Transverse colon (tissue), 4 donors: ENCODE measurements around the gene SGCE. TPM values are rescaled to one million over a fixed set of nuclear protein-coding genes. Genes with fewer than 3 reads are reported as not detected.

ENCODE experiments used
- DNase-seq: peaks from one replicate; pipeline ENCODE4 v3.0.0-alpha.2; 2019
- H3K27ac ChIP-seq, 4 donors: fragments of 200-600 bp; sonication (generic); 2 replicates each; pipeline ENCODE4 v1.5.1; 2016 to 2018; ENCODE audit warnings: inconsistent platforms in 4 of 4
- H3K27me3 ChIP-seq: fragments of 200-600 bp; sonication (generic); 2 replicates; pipeline ENCODE4 v1.5.1; 2017; ENCODE audit warnings: inconsistent platforms
- H3K36me3 ChIP-seq, 4 donors: fragments of 200-600 bp; sonication (generic); 2 replicates each; pipeline ENCODE4 v1.5.1; 2017 to 2019; ENCODE audit warnings: inconsistent platforms in 4 of 4
- H3K4me1 ChIP-seq, 4 donors: fragments of 200-600 bp; sonication (generic); 2 replicates each; pipeline ENCODE4 v1.5.1; 2017 to 2020; ENCODE audit warnings: inconsistent platforms in 4 of 4
- H3K4me3 ChIP-seq, 4 donors: fragments of 200-600 bp; sonication (generic); 1 replicate in 1 of 4; 2 replicates in 3 of 4; pipeline versions ENCODE4 v1.5.1 to v1.6.1; 2017 to 2019; ENCODE audit warnings: inconsistent platforms in 4 of 4
- H3K9me3 ChIP-seq, 2 donors: fragments of 200-600 bp; sonication (generic); 2 replicates each; pipeline ENCODE4 v1.5.1; 2017 to 2019; ENCODE audit warnings: inconsistent platforms in 2 of 2
- CTCF ChIP-seq, 5 experiments: fragments of 200-600 bp in 3 of 5; fragments of 450-650 bp in 2 of 5; sonication (generic) in 3 of 5; IDR thresholded peaks; 1 replicate in 2 of 5; 2 replicates in 3 of 5; pipeline ENCODE4 v1.5.1; 2016 to 2017; ENCODE audit warnings: antibody characterized with exemption in 5 of 5, inconsistent platforms in 3 of 5, mild to moderate bottlenecking in 2 of 5, moderate library complexity in 1 of 5
- EP300 ChIP-seq: sonication (generic); formaldehyde crosslinking; IDR thresholded peaks from one replicate; pipeline ENCODE4 v1.6.1; 2017; ENCODE audit warnings: antibody characterized with exemption, low read depth
- POLR2A ChIP-seq: fragments of 450-650 bp; IDR thresholded peaks from one replicate; pipeline ENCODE4 v1.6.1; 2016; ENCODE audit warnings: antibody characterized with exemption, mild to moderate bottlenecking, moderate library complexity
- POLR2AphosphoS5 ChIP-seq, 3 donors: sonication (generic); formaldehyde crosslinking; IDR thresholded peaks; one replicate each; pipeline ENCODE4 v1.6.1; 2016; ENCODE audit warnings: antibody characterized with exemption in 3 of 3
- WGBS, 2 donors: methylation state at CpG; one replicate each; pipeline ENCODE4 v1.1.5; 2018; ENCODE audit warnings: low coverage in 1 of 2; 5-methylcytosine and 5-hydroxymethylcytosine counted together
- in situ Hi-C, 4 donors: fragments of 200-750 bp; cut with MboI; loops; one replicate each; pipeline versions ENCODE4 v1.15.0 to v1.15.1; 2017; ENCODE audit warnings: low sequenced_read_pairs in 3 of 4, low pct_ligation_motif_present in 1 of 4, low pct_unique_long_range_greater_than_20kb in 1 of 4
- intact Hi-C: fragments of 100-400 bp; cut with DNase I; formaldehyde crosslinking; loops from one replicate; pipeline ENCODE4 v1.15.1; 2023; ENCODE audit warnings: low total_unique reads
- total RNA-seq, 4 donors: library from RNA; depleted of rRNA; stranded (reverse); fragments of >200 nt; gene quantifications; one replicate each; pipeline ENCODE4 v1.1.0, GENCODE V29; 2016

SGCE gene
- total RNA-seq, 4 donors from 2014 or later: 24.1 to 62.1 (median 33.2) TPM

- H3K36me3 ChIP-seq: peaks cover 0 to 14% (median 6%) of the 10 kb centered on the region in 4 donors
- 97 to 100% methylated on average over 2 of the region's 2 CpGs for WGBS, 2 donors
- TF ChIP-seq POLR2A (no peak), POLR2AphosphoS5 (IDR thresholded peaks at IDR 0.05) (no peak), EP300 (no peak), CTCF (IDR thresholded peaks at IDR 0.05) (no peak)
- H3K27me3 ChIP-seq: no peaks in the 10 kb centered on the region
- H3K4me3 ChIP-seq: no peak overlapping the region
- DNase-seq: no peak
- no peaks in the 10 kb centered on the region for H3K4me1 ChIP-seq
- intact Hi-C loops (no loop called here), in situ Hi-C loops (no loop called here)
- H3K27ac ChIP-seq: no peak overlapping the region
- peaks cover 17 to 27% of the 10 kb centered on the region in 2 donors for H3K9me3 ChIP-seq
Measured at GRCh38 chr7:94575646-94576045, 80.3 kb downstream of the SGCE start.

GRCh38 chr7:94571816-94572215, 84.1 kb downstream of the SGCE start:
- no peak overlapping the region for H3K27ac ChIP-seq
- H3K4me1 ChIP-seq: no peaks in the 10 kb centered on the region
- no peak for DNase-seq
- intact Hi-C loops: no loop called here
- no peaks in the 10 kb centered on the region for H3K27me3 ChIP-seq
- TF ChIP-seq POLR2AphosphoS5 (IDR thresholded peaks at IDR 0.05) (no peak), EP300 (no peak), POLR2A (no peak), CTCF (IDR thresholded peaks at IDR 0.05) (no peak)
- peaks cover 0 to 14% (median 6%) of the 10 kb centered on the region in 4 donors for H3K36me3 ChIP-seq
- H3K4me3 ChIP-seq: no peak overlapping the region
- in situ Hi-C loops: no loop called here
- peaks cover 17 to 27% of the 10 kb centered on the region in 2 donors for H3K9me3 ChIP-seq

- intact Hi-C loops (no loop called here), in situ Hi-C loops (no loop called here)
- no peaks in the 10 kb centered on the region for H3K4me1 ChIP-seq
- H3K4me3 ChIP-seq: no peak overlapping the region
- TF ChIP-seq CTCF (IDR thresholded peaks at IDR 0.05): no peak
- TF ChIP-seq POLR2AphosphoS5 (IDR thresholded peaks at IDR 0.05): no peak
- no peak for TF ChIP-seq POLR2A
- no peak for TF ChIP-seq EP300
- no peak for DNase-seq
- H3K36me3 ChIP-seq: no peaks in the 10 kb centered on the region
- no peaks in the 10 kb centered on the region for H3K27me3 ChIP-seq
- H3K9me3 ChIP-seq: peaks cover 0 to under 1% of the 10 kb centered on the region in 2 donors
- no peak overlapping the region for H3K27ac ChIP-seq
Measured at GRCh38 chr7:94567396-94567795, 88.5 kb downstream of the SGCE start.

- WGBS, 2 donors: 90 to 93% methylated on average over 2 to 4 of the region's 4 CpGs
Measured at GRCh38 chr7:94565247-94565894, 90.6 kb downstream of the SGCE start.

More at GRCh38 chr7:94565247-94565894, 90.6 kb downstream of the SGCE start:
- Histone ChIP-seq H3K4me1 (no peaks in the 10 kb centered on the region), H3K4me3 (no peak overlapping the region), H3K36me3 (no peaks in the 10 kb centered on the region), H3K9me3 (no peaks in the 10 kb centered on the region), H3K27me3 (no peaks in the 10 kb centered on the region), H3K27ac (no peak overlapping the region)
- DNase-seq: no peak
- intact Hi-C loops: no loop called here
- in situ Hi-C loops: no loop called here
- TF ChIP-seq CTCF (IDR thresholded peaks at IDR 0.05) (no peak), EP300 (no peak), POLR2AphosphoS5 (IDR thresholded peaks at IDR 0.05) (no peak), POLR2A (no peak)
